Measurements from ENCODE around the gene SOD2. TPM values are rescaled to one million over a fixed set of nuclear protein-coding genes. Genes with fewer than 3 reads are reported as not detected.
"Not testable (repeated sequence)": the region's sequence is repeated elsewhere in the genome, so short reads cannot be mapped to it uniquely, and the experiment has no call there.

Gene SOD2
- 71.2 TPM for total RNA-seq

DNA sequence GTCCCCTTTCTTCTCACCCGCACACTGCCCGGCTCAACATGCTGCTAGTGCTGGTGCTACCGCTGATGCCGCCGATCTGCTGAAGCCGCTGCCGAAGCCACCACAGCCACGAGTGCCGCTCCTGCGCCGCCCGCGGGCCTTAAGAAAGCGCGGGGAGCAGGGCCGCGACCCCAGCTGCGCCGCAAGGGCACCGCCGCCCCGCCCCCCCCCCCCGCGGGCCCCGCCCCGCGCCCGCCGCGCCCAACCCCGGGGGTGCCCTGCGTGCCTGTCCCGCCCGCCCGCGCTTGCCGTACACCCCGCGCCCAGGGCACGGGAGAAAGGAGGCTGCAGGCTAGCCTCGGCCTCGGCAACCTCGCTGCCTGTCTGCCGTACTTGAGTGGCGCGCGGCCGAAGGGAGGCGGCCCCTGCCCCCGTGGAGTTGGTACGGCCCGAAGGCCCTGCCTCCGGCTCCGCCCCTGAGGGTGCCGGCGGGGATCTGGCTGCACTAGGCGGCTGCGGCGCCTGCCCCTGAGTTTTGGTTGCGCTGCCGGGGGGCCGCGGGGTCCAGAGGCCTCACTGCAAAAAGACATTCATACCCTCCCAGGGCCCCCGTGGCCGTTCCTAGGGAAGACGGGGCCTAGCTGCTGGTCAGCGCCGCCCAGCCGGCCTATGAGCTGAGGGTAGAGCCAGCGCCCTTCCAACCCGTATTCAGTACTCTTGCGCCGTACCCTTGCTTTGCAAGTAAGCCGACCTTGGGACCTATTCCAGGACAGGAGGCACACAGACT, at the start of gene SOD2:
TSS of gene SOD2 (minus strand) at position 114 of the 766 bp plus-strand sequence. CDS start at position 40, 74 bp downstream.
- peak; percentile 83 for DNase-seq

GRCh38 chr6:159742165-159742564, 49.1 kb upstream of the SOD2 start:
- DNase-seq: no peak

GRCh38 chr6:159739341-159739740, 46.3 kb upstream of the SOD2 start:
- DNase-seq: no peak

GRCh38 chr6:159736908-159737307, 43.9 kb upstream of the SOD2 start:
- no peak for DNase-seq

- DNase-seq: not testable (repeated sequence)
Observed at GRCh38 chr6:159733395-159733794, 40.4 kb upstream of the SOD2 start.

DNA sequence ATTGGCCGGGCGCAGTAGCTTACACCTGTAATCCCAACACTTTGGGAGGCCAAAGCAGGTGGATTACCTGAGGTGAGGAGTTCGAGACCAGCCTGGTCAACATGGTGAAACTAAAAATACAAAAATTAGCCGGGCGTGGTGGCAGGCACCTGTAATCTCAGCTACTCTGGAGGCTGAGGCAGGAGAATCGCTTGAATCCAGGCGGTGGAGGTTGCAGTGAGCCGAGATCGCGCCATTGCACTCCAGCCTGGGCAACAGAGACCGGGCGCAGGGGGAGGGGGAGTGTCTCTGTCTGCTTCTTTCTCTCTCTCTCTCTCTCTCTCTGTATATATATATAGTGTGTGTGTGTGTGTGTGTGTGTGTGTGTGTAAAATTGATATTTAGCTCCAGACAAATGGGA, 39.5 kb upstream of the SOD2 start:
- not testable (repeated sequence) for DNase-seq

- DNase-seq: no peak
Observed at GRCh38 chr6:159730332-159730676, 37.3 kb upstream of the SOD2 start.

- peak; percentile 14 for DNase-seq
Observed at GRCh38 chr6:159729598-159730331, 36.7 kb upstream of the SOD2 start.

- peak; percentile 26 for DNase-seq
Observed at GRCh38 chr6:159728531-159728964, 35.5 kb upstream of the SOD2 start.

- DNase-seq: peak; percentile 28
Observed at GRCh38 chr6:159727717-159728445, 34.8 kb upstream of the SOD2 start.

DNA sequence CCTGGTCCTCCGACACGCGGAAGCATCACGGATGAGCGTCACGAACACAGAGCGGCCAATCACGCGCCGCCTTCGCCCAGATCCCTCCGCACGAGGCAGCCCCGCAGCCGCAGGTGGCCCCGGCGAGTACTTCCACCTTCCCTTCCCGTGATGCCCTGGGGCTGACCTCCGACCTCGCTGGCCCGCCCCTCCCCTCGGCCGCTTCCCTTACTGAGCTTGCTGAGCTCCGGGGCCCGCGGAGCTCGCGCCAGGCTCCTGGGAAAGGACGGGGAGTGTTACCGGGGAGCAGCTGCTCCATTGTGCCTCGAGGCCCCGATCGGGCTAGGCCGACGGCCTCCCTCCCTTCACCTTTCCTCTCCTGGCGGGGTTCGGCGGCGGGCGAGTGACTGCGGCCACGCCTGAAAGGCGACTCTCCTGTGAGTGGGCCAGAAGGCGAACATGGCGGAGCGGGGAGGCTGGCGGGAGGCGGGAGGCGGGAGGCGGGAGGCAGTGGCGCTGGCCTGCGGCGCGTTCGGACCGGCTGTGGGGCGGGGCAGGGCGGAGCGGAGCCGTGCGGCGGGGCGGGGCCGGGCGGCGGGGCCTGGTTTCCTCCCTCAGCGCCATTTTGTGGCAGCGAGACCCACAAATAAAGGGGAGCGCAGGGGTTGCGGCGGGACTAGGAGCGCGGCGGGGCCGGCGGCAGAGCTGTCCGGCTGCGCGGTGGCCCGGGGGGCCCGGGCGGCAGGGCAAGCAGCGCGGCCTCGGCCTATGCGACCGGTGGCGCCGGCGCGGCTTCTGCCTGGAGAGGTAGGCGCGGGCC, 34.1 kb upstream of the SOD2 start, which contains the start of gene WTAP:
TSS of gene WTAP (plus strand) at position 589 of the 799 bp plus-strand sequence. CDS start 8,760 bp downstream, outside the sequence.
- peak; percentile 88 for DNase-seq

DNA sequence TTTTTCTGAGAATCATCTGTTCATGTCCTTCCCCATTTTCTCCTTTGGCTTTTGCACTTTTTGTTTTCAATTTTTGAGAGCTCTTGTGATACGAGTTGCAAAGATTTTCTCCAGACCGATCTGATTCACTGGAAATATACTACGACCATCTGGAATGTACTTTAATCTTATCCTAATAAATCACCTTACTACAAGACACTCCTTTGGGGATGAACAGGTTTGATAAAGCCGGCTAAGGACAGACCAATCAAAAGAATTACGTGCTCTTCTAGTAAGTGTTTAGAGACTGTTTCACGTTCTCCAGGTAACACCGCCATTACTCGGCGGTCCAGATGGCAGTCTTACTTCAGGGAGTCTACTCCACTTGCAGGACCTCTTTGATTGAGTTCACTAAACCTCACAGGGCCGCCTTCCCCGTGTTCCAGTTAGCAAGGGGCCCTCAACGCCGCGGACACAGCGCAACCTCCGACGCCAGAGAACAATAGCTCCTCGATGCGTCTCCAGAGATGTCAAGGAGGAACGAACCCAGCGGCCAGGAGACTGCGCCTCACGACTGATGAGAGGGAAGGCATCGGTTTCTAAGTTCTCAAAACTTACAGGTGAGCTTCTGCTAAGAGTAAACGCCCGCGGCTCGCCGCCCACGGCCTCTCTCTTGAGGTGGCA, 33.3 kb upstream of the SOD2 start:
- peak; percentile 30 for DNase-seq

DNA sequence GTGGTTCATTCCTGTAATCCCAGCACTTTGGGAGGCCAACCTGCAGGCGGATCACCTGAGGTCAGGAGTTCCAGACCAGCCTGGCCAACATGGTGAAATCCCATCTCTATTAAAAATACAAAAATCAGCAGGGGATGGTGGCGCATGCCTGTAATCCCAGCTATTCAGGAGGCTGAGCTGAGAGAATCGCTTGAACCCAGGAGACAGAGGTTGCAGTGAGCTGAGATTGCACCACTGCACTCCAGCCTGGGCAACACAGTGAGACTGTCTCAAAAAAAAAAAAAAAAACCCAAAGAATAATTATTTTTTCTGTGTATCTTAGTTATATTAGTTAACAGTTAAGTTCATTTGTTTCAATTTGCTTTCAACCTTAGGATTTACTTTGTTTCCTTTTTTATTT, 32.2 kb upstream of the SOD2 start:
- DNase-seq: not testable (repeated sequence)

GRCh38 chr6:159724778-159725177, 31.7 kb upstream of the SOD2 start:
- no peak for DNase-seq

- DNase-seq: no peak
Observed at GRCh38 chr6:159723259-159723658, 30.2 kb upstream of the SOD2 start.

GRCh38 chr6:159722655-159723054, 29.6 kb upstream of the SOD2 start:
- DNase-seq: no peak

DNA sequence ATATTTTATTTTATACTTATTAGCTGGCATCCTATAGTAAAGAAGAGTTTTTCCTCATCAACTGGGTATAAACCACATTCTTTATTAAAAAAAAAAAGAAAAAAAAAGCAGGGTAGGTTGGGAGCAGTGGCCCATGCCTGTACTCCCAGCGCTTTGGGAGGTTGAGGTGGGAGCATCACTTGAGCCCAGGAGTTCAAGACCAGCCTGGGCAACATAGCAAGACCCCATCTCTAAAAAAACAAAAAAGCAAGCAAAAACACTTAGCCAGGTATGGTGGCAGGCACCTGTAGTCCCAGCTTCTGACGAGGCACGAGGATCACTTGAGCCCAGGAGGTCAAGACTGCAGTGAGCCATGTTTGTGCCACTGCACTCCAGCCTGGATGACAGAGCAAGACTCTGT, 28.9 kb upstream of the SOD2 start:
- DNase-seq: not testable (repeated sequence)

GRCh38 chr6:159720708-159721107, 27.7 kb upstream of the SOD2 start:
- DNase-seq: no peak

DNA sequence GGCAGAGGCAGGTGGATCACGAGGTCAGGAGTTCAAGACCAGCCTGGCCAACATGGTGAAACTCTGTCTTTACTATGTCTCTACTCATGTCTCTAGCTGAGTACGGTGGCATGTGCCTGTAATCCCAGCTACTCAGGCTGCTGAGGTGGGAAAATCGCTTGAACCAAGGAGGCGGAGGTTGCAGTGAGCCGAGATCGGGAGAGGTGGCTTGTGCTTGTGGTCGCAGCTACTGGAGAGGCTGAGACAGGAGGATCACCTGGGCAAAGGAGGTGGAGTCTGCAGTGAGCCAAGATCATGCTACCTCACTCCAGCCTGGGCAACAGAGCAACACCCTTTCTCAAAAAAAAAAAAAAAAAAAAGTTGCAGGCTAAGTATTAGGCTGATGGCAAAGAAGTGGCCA, 26.2 kb upstream of the SOD2 start:
- DNase-seq: no peak

DNA sequence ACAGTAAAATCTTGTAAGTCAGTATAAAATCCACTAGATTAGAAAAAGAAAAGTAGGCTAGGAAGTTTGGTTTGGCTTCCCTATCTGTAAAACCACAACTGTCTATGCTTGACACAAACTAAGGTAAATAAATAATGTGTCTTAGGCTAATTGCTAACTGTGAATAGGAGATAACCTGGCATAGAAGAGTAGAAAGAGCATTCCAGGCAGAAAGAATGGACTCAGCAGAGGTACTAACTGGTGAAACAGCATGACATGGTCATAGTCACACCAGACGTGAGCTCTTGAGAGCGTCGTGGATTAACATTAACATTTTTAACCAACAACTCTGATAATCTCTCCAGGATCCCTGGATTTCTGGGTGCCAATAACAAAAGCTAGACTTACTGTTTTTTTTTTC, 25.6 kb upstream of the SOD2 start:
- no peak for DNase-seq

Data from skin of body (tissue), 2 donors.